A673 (cell line): Measurements from ENCODE around the gene RTKN2. TPM values are rescaled to one million over a fixed set of nuclear protein-coding genes. Genes with fewer than 3 reads are reported as not detected.

Source experiments
- BruUV-seq: library from RNA; stranded (reverse); fragments of 400-500 nt; replicated peaks from 2 replicates; lab custom pipeline; 2021; lab: Mats Ljungman, UMichigan
- CTCF ChIA-PET: fragments of 300-600 bp; sonication (Branson Sonifier 250); formaldehyde crosslinking; loops from one replicate; lab custom pipeline; 2022; ENCODE audit warnings: antibody characterized with exemption; lab: Charles Lee
- POLR2A ChIA-PET: fragments of 300-600 bp; sonication (Branson Sonifier 250); formaldehyde crosslinking; loops from one replicate; lab custom pipeline; 2022; ENCODE audit warnings: antibody characterized with exemption; ENCODE audit not compliant: low non-redundant PET; lab: Charles Lee
- DNase-seq: peaks from one replicate; pipeline ENCODE4 v3.0.0-alpha.2; 2015; ENCODE audit warnings: low spot score
- H3K27ac ChIP-seq: fragments of 200-600 bp; sonication (generic); 2 replicates; pipeline ENCODE4 v1.5.1; 2016; ENCODE audit warnings: mixed run types, low read depth, mild to moderate bottlenecking, mixed read lengths, antibody characterized with exemption, low read length; ENCODE audit not compliant: poor library complexity, severe bottlenecking
- H3K27me3 ChIP-seq: fragments of 200-600 bp; sonication (generic); replicated peaks from 2 replicates; pipeline ENCODE4 v1.6.1; 2017; ENCODE audit warnings: mixed run types, low read depth, mild to moderate bottlenecking, mixed read lengths, antibody characterized with exemption, low read length; ENCODE audit not compliant: insufficient read depth, poor library complexity
- H3K36me3 ChIP-seq: fragments of 200-600 bp; sonication (generic); 2 replicates; pipeline ENCODE4 v1.6.1; 2016; ENCODE audit warnings: mixed run types, mild to moderate bottlenecking, mixed read lengths, antibody characterized with exemption, low read length; ENCODE audit not compliant: insufficient read depth, poor library complexity, severe bottlenecking
- H3K4me1 ChIP-seq: fragments of 200-600 bp; sonication (generic); 2 replicates; pipeline ENCODE4 v1.6.1; 2017; ENCODE audit warnings: mixed run types, mild to moderate bottlenecking, mixed read lengths, antibody characterized with exemption, low read length; ENCODE audit not compliant: insufficient read depth, poor library complexity, severe bottlenecking
- H3K4me3 ChIP-seq: fragments of 200-600 bp; sonication (generic); 2 replicates; pipeline ENCODE4 v1.5.1; 2016; ENCODE audit warnings: low read depth, mixed run types, mild to moderate bottlenecking, mixed read lengths, low read length; ENCODE audit not compliant: poor library complexity, severe bottlenecking
- H3K9me3 ChIP-seq: fragments of 200-600 bp; sonication (generic); 2 replicates; pipeline ENCODE4 v1.6.1; 2016; ENCODE audit warnings: mixed run types, low read depth, mild to moderate bottlenecking, mixed read lengths, antibody characterized with exemption, low read length; ENCODE audit not compliant: poor library complexity, severe bottlenecking
- CTCF ChIP-seq: fragments of 300-800, 200-600 bp; sonication (generic); conservative IDR thresholded peaks from 2 replicates; pipeline ENCODE4 v1.5.1; 2017; ENCODE audit warnings: low read depth, mild to moderate bottlenecking, antibody characterized with exemption, low read length, moderate library complexity, mixed read lengths
- EZH2 ChIP-seq: fragments of 200-600 bp; sonication (generic); IDR thresholded peaks from 2 replicates; pipeline ENCODE4 v1.6.1; 2017; ENCODE audit warnings: borderline replicate concordance, low read depth, mild to moderate bottlenecking, mixed read lengths, antibody characterized with exemption, low read length; ENCODE audit not compliant: poor library complexity, severe bottlenecking
- intact Hi-C: fragments of 100-400 bp; cut with micrococcal nuclease; formaldehyde crosslinking; loops from one replicate; pipeline ENCODE4 v1.10.0; 2022; ENCODE audit not compliant: unreplicated experiment
- total RNA-seq: library from RNA; stranded (reverse); gene quantifications from 2 replicates; pipeline ENCODE4 v1.2.3, GENCODE V29; 2021

The RTKN2 gene
- total RNA-seq, 1 experiment from 2014 or later: 22.3 TPM

DNA sequence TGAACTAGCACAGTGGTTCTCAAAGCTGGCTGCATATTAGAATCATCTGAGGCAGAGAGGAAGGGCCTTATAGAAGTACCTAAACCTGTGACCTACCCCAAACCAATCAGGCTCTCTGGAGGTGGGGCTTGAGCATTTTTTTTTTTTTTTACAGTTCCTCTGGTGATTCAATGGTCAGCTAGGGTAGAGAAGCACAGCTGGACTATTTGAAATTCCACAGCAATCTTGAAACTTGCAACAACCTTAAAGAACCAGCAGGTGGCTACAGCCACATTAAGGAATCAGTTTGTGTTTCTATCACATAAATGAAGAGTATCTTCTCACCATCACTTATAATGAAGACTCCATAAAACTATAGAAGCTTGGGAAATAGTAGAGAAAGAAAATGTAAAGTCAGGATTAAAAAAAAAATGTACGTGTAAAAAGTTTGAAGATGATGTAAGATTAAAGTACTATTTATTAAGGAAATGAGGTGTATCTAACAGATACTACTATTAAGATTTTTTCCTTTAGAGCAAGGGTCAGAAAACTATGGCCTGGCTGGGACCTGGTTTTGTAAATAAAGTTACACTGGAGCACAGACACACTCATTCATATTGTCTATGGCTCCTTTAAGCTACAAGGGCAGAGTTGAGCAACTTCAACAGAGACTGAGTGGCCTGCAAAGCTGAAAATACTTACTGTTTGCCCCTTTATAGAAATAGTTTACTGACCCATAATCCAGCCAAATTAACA, 3.8 kb downstream of the RTKN2 start:
- H3K9me3 ChIP-seq: no peaks in the 10 kb centered on the region
- BruUV-seq: no TSS peak
- no peaks in the 10 kb centered on the region for H3K27me3 ChIP-seq
- intact Hi-C loops: loop anchor here (5.0 to 10.0 kb wide), 2 partner anchors 157 to 550 kb away; partner anchors contain the start of gene EGR2
- peak; percentile 80 for TF ChIP-seq CTCF
- TF ChIP-seq EZH2: no peak
- no peak overlapping the region for H3K27ac ChIP-seq
- ChIA-PET POLR2A (interaction anchor here (0.5 to 0.7 kb wide), 4 partner anchors 21 to 654 kb away, joined by 3 to 5 read pairs (median 4); no protein-coding TSS in a partner anchor), CTCF (interaction anchor here (0.5 to 1.2 kb wide), 3 partner anchors 31 to 892 kb away, joined by 3 to 6 read pairs (median 5); no protein-coding TSS in a partner anchor)
- peak; percentile 77 for DNase-seq
- peaks cover 28% of the 10 kb centered on the region for H3K36me3 ChIP-seq
- H3K4me1 ChIP-seq: peaks cover 37% of the 10 kb centered on the region
- no peak overlapping the region for H3K4me3 ChIP-seq

GRCh38 chr10:62264126-62264525, 4.5 kb downstream of the RTKN2 start:
- no TSS peak for BruUV-seq
- Histone ChIP-seq H3K4me3 (no peak overlapping the region), H3K36me3 (peaks cover 34% of the 10 kb centered on the region), H3K27ac (no peak overlapping the region), H3K27me3 (no peaks in the 10 kb centered on the region), H3K9me3 (no peaks in the 10 kb centered on the region), H3K4me1 (peaks cover 37% of the 10 kb centered on the region)
- TF ChIP-seq CTCF: no peak
- TF ChIP-seq EZH2: no peak
- POLR2A ChIA-PET: interaction anchor here (0.6 kb wide), 1 partner anchor 654 kb away, joined by 4 read pairs; no protein-coding TSS in a partner anchor
- CTCF ChIA-PET: interaction anchor here (0.5 to 1.2 kb wide), 4 partner anchors 30 to 893 kb away, joined by 3 to 6 read pairs (median 4); no protein-coding TSS in a partner anchor
- intact Hi-C loops: loop anchor here (10.0 kb wide), 1 partner anchor 551 kb away; the partner anchor contains the start of gene EGR2
- DNase-seq: no peak

DNA sequence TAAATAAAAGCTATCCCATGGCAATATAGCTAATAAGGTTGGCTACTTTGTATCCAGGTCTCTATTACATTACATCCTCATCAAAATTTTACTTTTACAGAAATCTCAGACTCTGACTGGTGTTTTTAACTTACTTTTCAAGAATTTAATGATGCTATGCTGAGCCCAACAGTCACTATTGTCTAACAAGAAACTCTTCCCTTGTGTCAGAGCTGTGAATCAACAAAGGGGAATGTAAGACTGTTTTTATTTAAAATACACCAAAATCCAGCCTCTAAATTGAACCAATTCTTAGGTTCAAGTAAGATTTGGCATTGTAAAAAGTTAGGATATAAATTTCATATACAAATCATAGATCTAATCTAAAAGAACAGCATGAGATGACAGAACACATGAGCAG, 7.0 kb downstream of the RTKN2 start:
- Histone ChIP-seq H3K4me3 (no peak overlapping the region), H3K36me3 (peaks cover 48% of the 10 kb centered on the region), H3K4me1 (peaks cover 31% of the 10 kb centered on the region), H3K27me3 (no peaks in the 10 kb centered on the region), H3K27ac (no peak overlapping the region), H3K9me3 (no peaks in the 10 kb centered on the region)
- no peak for DNase-seq
- intact Hi-C loops: loop anchor here (10.0 kb wide), 1 partner anchor 553 kb away; the partner anchor contains the start of gene EGR2
- POLR2A ChIA-PET: no interaction called here
- CTCF ChIA-PET: no interaction called here
- BruUV-seq: no TSS peak
- no peak for TF ChIP-seq EZH2
- TF ChIP-seq CTCF: no peak
